ENCODE results near the gene INPP1. TPM values are rescaled to one million over a fixed set of nuclear protein-coding genes. Genes with fewer than 3 reads are reported as not detected.

Gene INPP1
- total RNA-seq, 3 donors from 2014 or later: 31.3 to 37.7 (median 36.3) TPM

DNA sequence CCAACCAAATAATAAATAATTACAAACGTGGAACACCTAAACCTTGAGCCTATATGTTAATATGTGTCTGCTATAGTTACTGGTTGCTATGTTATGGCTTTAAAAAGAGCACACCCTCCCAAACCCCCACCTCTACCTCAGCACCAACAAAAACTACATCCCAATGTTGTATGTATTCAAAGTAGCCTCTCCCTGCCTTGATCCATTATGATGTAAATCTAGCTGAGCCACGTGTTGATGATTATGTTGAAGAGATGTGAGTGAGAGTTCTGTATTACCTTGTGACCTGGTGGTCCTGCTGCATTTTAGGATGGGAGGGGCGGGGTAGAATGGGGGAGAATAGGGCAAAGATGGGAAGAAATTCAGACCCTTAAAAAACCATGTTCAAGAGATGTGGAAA lies 69.6 kb downstream of the INPP1 start:
- peaks cover 25% of the 10 kb centered on the region for H3K4me1 ChIP-seq (ENCODE audit: low read depth)
- no peak for ATAC-seq

DNA sequence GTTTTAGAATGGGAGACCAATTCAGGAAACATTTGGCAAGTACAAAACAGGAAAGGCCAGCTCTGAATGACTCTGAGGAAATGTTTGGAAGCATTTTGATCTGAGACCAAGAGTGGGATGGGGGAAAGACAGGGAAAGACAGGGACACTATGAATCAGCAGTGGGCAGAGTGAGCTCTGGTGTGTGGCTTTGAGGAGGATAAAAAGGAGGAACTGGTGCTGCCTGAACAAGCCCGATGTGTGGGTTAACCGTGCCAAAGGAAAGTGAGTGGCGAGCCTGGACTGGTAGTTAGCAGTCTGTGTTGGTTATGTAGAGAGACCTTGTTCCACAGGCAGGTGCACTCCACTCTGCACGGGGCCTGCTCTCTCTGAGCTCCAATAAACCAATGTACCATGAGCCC lies 70.0 kb downstream of the INPP1 start:
- peak; percentile 11 for ATAC-seq
- Histone ChIP-seq H3K9me3 (no peaks in the 10 kb centered on the region), H3K4me1 (ENCODE audit: low read depth) (peaks cover 25% of the 10 kb centered on the region), H3K36me3 (ENCODE audit: low read depth) (no peaks in the 10 kb centered on the region), H3K4me3 (no peak overlapping the region)
- intact Hi-C loops (cut with DNase I, micrococcal nuclease): no loop called here
- DNase-seq: no peak
- no peak for TF ChIP-seq CTCF (IDR thresholded peaks at IDR 0.05)

More for the DNA sequence above, 69.6 kb downstream of the INPP1 start:
- no peaks in the 10 kb centered on the region for H3K9me3 ChIP-seq
- no peaks in the 10 kb centered on the region for H3K36me3 ChIP-seq (ENCODE audit: low read depth)
- no peak for TF ChIP-seq CTCF (IDR thresholded peaks at IDR 0.05)
- no peak overlapping the region for H3K4me3 ChIP-seq
- intact Hi-C loops (cut with DNase I, micrococcal nuclease): no loop called here
- DNase-seq: no peak

DNA sequence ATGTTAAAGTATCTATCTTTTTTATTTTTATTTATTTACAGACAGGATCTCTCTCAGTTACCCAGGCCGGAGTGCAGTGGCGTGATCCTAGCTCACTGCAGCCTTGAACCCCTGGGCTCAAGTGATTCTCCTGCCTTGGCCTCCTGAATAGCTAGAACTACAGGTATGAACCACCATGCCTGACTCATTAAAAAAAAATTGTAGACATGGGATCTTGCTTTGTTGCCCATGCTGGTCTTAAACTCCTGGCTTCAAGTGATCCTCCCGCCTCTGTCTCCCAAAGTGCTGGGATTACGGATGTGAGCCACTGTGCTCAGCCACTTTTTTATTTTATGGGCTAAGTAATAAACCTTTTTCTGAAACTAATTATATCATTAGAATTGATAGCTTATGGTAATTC lies 71.9 kb downstream of the INPP1 start:
- DNase-seq: no peak
- intact Hi-C loops (cut with DNase I, micrococcal nuclease): no loop called here
- H3K4me1 ChIP-seq (ENCODE audit: low read depth): peaks cover 14% of the 10 kb centered on the region
- H3K9me3 ChIP-seq: no peaks in the 10 kb centered on the region
- H3K4me3 ChIP-seq: no peak overlapping the region
- TF ChIP-seq CTCF (IDR thresholded peaks at IDR 0.05): no peak
- ATAC-seq: no peak
- H3K36me3 ChIP-seq (ENCODE audit: low read depth): no peaks in the 10 kb centered on the region

DNA sequence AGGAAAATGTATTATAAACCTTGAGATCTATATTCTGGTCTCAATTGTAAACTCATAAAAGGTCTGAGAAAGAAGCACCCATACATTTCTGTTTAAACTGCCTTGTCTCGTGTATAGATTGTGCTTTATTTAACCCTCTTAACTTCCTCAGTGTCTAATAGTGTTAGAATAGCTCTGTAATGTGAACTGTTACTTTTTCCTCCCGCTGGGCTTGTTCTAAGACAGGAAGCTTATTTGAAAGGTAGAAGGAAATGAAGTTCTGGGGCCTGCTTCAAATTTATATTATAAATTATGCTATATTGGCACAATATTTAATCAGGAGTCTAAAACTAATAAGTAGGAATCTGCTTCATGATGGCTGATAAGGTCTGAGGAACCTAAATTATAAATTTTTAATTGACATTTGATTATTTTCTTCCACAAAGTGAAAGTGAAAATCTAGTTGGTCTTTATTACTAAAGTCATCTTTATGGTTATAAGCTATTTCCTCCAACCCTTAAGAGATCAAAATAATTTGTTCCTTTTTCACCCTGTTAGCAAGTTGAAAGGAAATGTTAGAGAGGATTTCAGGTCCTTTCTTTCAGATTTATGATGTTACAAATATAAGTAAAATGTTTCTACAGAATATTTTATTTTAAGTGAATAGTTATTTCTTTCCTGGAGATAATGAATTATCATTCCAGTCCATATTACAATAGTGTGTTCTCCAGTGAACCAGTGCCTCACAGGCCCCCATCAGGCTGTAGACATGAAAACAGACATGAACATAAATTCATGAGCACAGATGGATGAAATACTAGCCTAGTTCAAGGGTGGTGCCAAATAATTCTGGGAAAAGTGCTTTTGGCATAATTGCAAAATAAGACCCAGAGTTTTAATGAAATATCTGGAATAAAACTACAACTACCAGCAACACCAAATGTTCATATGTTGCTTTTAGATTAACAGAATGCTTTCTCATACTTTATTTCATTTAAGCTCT lies 72.7 kb downstream of the INPP1 start:
- Histone ChIP-seq H3K36me3 (ENCODE audit: low read depth) (no peaks in the 10 kb centered on the region), H3K9me3 (no peaks in the 10 kb centered on the region), H3K4me3 (no peak overlapping the region), H3K4me1 (ENCODE audit: low read depth) (peaks cover 14% of the 10 kb centered on the region)
- intact Hi-C loops (cut with DNase I, micrococcal nuclease): no loop called here
- no peak for ATAC-seq
- no peak for TF ChIP-seq CTCF (IDR thresholded peaks at IDR 0.05)
- no peak for DNase-seq

GRCh38 chr2:190417045-190417842 lies 73.9 kb downstream of the INPP1 start:
- no peak for TF ChIP-seq CTCF (IDR thresholded peaks at IDR 0.05)
- ATAC-seq: no peak
- Histone ChIP-seq H3K4me1 (ENCODE audit: low read depth) (peaks cover 10% of the 10 kb centered on the region), H3K4me3 (no peak overlapping the region), H3K36me3 (ENCODE audit: low read depth) (no peaks in the 10 kb centered on the region), H3K9me3 (no peaks in the 10 kb centered on the region)
- no peak for DNase-seq
- intact Hi-C loops (cut with DNase I, micrococcal nuclease): no loop called here
